PFSK-1 (cell line): ENCODE results near the gene SETX.

ENCODE experiments used
- POLR2AphosphoS5 ChIP-seq: IDR thresholded peaks from 2 replicates; pipeline ENCODE4 v1.6.1; 2012; ENCODE audit warnings: low read depth, mild to moderate bottlenecking, control low read depth, low read length, moderate library complexity
- TAF1 ChIP-seq: IDR thresholded peaks from 2 replicates; pipeline ENCODE4 v1.6.1; 2012; ENCODE audit warnings: low read length, control low read depth, borderline replicate concordance; ENCODE audit not compliant: insufficient read depth
- TF ChIP-seq, protein P1 (sequence below), 2 experiments: IDR thresholded peaks; 2 replicates each; pipeline versions ENCODE4 v1.6.1 to v1.8.0; 2011 to 2012; ENCODE audit warnings: low read depth in 2 of 2, low read length in 2 of 2, control low read depth in 1 of 2, inconsistent platforms in 1 of 2, mild to moderate bottlenecking in 1 of 2, moderate library complexity in 1 of 2; ENCODE audit not compliant: insufficient read depth in 1 of 2

DNA sequence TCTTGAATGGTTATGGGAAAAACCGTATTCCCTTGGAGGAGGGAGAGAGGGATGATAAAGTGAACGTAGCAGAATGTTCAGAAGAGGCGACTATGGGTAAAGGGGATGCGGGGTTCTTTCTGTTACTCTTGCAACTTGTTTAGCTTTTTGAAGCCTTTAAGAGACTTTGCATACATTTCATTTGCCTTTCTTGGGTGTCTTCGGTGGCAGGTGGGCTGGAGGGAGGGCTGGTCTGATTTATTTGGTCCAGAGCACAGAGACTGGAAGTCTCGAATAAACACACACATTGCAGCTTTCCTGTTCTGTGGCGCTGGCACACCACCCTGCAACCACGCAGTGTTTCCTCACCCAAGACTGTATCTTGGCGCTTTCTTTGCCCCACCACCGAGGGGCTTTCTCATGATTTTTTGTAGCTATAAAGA is 28.7 kb upstream of the SETX start:
- TF ChIP-seq POLR2AphosphoS5 (no peak), TAF1 (no peak)
- TF ChIP-seq, protein P1, sequence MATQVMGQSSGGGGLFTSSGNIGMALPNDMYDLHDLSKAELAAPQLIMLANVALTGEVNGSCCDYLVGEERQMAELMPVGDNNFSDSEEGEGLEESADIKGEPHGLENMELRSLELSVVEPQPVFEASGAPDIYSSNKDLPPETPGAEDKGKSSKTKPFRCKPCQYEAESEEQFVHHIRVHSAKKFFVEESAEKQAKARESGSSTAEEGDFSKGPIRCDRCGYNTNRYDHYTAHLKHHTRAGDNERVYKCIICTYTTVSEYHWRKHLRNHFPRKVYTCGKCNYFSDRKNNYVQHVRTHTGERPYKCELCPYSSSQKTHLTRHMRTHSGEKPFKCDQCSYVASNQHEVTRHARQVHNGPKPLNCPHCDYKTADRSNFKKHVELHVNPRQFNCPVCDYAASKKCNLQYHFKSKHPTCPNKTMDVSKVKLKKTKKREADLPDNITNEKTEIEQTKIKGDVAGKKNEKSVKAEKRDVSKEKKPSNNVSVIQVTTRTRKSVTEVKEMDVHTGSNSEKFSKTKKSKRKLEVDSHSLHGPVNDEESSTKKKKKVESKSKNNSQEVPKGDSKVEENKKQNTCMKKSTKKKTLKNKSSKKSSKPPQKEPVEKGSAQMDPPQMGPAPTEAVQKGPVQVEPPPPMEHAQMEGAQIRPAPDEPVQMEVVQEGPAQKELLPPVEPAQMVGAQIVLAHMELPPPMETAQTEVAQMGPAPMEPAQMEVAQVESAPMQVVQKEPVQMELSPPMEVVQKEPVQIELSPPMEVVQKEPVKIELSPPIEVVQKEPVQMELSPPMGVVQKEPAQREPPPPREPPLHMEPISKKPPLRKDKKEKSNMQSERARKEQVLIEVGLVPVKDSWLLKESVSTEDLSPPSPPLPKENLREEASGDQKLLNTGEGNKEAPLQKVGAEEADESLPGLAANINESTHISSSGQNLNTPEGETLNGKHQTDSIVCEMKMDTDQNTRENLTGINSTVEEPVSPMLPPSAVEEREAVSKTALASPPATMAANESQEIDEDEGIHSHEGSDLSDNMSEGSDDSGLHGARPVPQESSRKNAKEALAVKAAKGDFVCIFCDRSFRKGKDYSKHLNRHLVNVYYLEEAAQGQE (IDR thresholded peaks at IDR 0.05; ENCODE audit: insufficient read depth in 1 of 2, low read depth in 2 of 2, low read length in 2 of 2) = no peak
